HepG2 (cell line): ENCODE data around the gene EVPLL. TPM values are rescaled to one million over a fixed set of nuclear protein-coding genes. Genes with fewer than 3 reads are reported as not detected.

Experiments used
- ATAC-seq: fragments of 200-7000 bp; cut with Tn5 transposase; 3 replicates; pipeline ENCODE4 v1.9.1; 2020; ENCODE audit warnings: mild to moderate bottlenecking, moderate library complexity
- BruUV-seq: library from RNA; stranded (reverse); fragments of 400-500 nt; replicated peaks from 2 replicates; lab custom pipeline; 2021; lab: Mats Ljungman, UMichigan
- CTCF ChIA-PET: fragments of 300-600 bp; formaldehyde crosslinking; extraction: SDS; loops from one replicate; lab custom pipeline; 2021; ENCODE audit warnings: low total read pairs, inconsistent platforms, low intra/inter-chr PET ratio; lab: Yijun Ruan, JAX
- POLR2A ChIA-PET: fragments of 350-600 bp; sonication (Branson Sonifier 250); formaldehyde crosslinking; loops from one replicate; lab custom pipeline; 2020; ENCODE audit warnings: antibody characterized with exemption, inconsistent platforms; lab: Yijun Ruan, JAX
- DNase-seq: peaks from one replicate; pipeline ENCODE4 v3.0.0-alpha.2; 2015; ENCODE audit warnings: low spot score
- FAIRE-seq: peaks from 3 replicates; lab custom pipeline; 2011; peaks lifted over from hg19 to GRCh38; lab: Jason Lieb, UNC
- H2AFZ ChIP-seq: one replicate; pipeline ENCODE4 v1.6.1; 2011; ENCODE audit warnings: low read length, inconsistent platforms
- H3K27ac ChIP-seq: fragments of 300-600 bp; 3 replicates; pipeline ENCODE4 v1.8.0; 2011; ENCODE audit warnings: mixed run types, mild to moderate bottlenecking, mixed read lengths, low read length, inconsistent platforms; ENCODE audit not compliant: insufficient read depth; ENCODE audit errors: extremely low read length
- H3K27me3 ChIP-seq, 2 experiments: fragments of 200-600 bp in 1 of 2; 2 replicates in 1 of 2; 3 replicates in 1 of 2; pipeline versions ENCODE4 v1.6.0 to v1.8.0; 2011; ENCODE audit warnings: low read length in 2 of 2, mild to moderate bottlenecking in 2 of 2, moderate library complexity in 2 of 2, inconsistent platforms in 1 of 2; ENCODE audit not compliant: insufficient read depth in 2 of 2, control insufficient read depth in 1 of 2
- H3K36me3 ChIP-seq, 2 experiments: fragments of 200-600 bp in 1 of 2; replicated peaks in 1 of 2; 2 replicates in 1 of 2; 3 replicates in 1 of 2; pipeline versions ENCODE4 v1.5.1 to v1.8.0; 2011; ENCODE audit warnings: low read length in 2 of 2, inconsistent platforms in 1 of 2; ENCODE audit not compliant: insufficient read depth in 2 of 2, control insufficient read depth in 1 of 2
- H3K4me1 ChIP-seq: 2 replicates; pipeline ENCODE4 v1.5.1; 2012; ENCODE audit warnings: low read length, inconsistent platforms; ENCODE audit not compliant: insufficient read depth
- H3K4me2 ChIP-seq: 2 replicates; pipeline ENCODE4 v1.6.0; 2011; ENCODE audit warnings: low read depth, low read length, inconsistent platforms
- H3K4me3 ChIP-seq, 3 experiments: fragments of 200-600 bp in 1 of 3; sonication (generic), shearing (Covaris generic) in 1 of 3; replicated peaks in 1 of 3; 2 replicates each; pipeline ENCODE4 v1.5.1; 2011 to 2016; ENCODE audit warnings: low read length in 3 of 3, inconsistent platforms in 2 of 3, low read depth in 2 of 3, mild to moderate bottlenecking in 2 of 3, control low read depth in 1 of 3, mixed read lengths in 1 of 3; ENCODE audit not compliant: insufficient read depth in 1 of 3
- H3K79me2 ChIP-seq: one replicate; pipeline ENCODE4 v1.6.1; 2011; ENCODE audit warnings: low read length, inconsistent platforms; ENCODE audit not compliant: insufficient read depth
- H3K9ac ChIP-seq: 2 replicates; pipeline ENCODE4 v1.6.0; 2011; ENCODE audit warnings: mild to moderate bottlenecking, low read depth, low read length, inconsistent platforms; ENCODE audit not compliant: insufficient read depth
- H3K9me3 ChIP-seq: 2 replicates; pipeline ENCODE4 v1.5.1; 2012; ENCODE audit warnings: mild to moderate bottlenecking, low read length
- H4K20me1 ChIP-seq: 2 replicates; pipeline ENCODE4 v1.6.0; 2011; ENCODE audit warnings: inconsistent platforms, mild to moderate bottlenecking, low read length, moderate library complexity; ENCODE audit not compliant: insufficient read depth
- ATM ChIP-seq: fragments of 450-650 bp; IDR thresholded peaks from 2 replicates; pipeline ENCODE4 v1.7.1; 2017; ENCODE audit warnings: mild to moderate bottlenecking, borderline replicate concordance
- GFI1 ChIP-seq: sonication (generic); formaldehyde crosslinking; IDR thresholded peaks from 2 replicates; pipeline ENCODE4 v1.5.0; 2020; ENCODE audit warnings: missing genetic modification reagents, mild to moderate bottlenecking, borderline replicate concordance
- HMGXB4 ChIP-seq, 2 experiments: sonication (generic) in 1 of 2; formaldehyde crosslinking in 1 of 2; IDR thresholded peaks; 2 replicates each; pipeline versions ENCODE4 v1.4.0 to v1.6.1; 2018 to 2020; ENCODE audit warnings: missing genetic modification reagents in 2 of 2, borderline replicate concordance in 1 of 2, low read depth in 1 of 2, mild to moderate bottlenecking in 1 of 2, missing biosample characterization in 1 of 2
- ZBTB10 ChIP-seq: sonication (generic); formaldehyde crosslinking; IDR thresholded peaks from 2 replicates; pipeline ENCODE4 v1.4.0; 2020; ENCODE audit warnings: missing genetic modification reagents, borderline replicate concordance
- ZBTB3 ChIP-seq: sonication (generic); formaldehyde crosslinking; IDR thresholded peaks from 2 replicates; pipeline ENCODE4 v1.4.0; 2020; ENCODE audit warnings: low read depth, mild to moderate bottlenecking, moderate library complexity, missing genetic modification reagents, borderline replicate concordance
- WGBS: methylation state at CpG from one replicate; pipeline ENCODE4 v1.1.6; 2017; ENCODE audit warnings: low lambda C conversion rate; 5-methylcytosine and 5-hydroxymethylcytosine counted together
- in situ Hi-C: cut with HindIII; loops from 2 replicates; pipeline ENCODE4 v1.10.0; 2017; ENCODE audit warnings: low pct_unique_long_range_greater_than_20kb; ENCODE audit not compliant: extremely low pct_ligation_motif_present
- intact Hi-C: fragments of 100-400 bp; cut with micrococcal nuclease; formaldehyde crosslinking; loops from one replicate; pipeline ENCODE4 v1.10.0; 2022; ENCODE audit not compliant: unreplicated experiment
- polyA plus RNA-seq, 8 experiments: library from polyadenylated mRNA; depleted of rRNA in 3 of 8; stranded (reverse) in 7 of 8; unstranded in 1 of 8; fragments of >200 nt; fragmentation: Illumina TruSeq in 4 of 8; extraction: Trizol in 4 of 8; gene quantifications; 2 replicates each; pipeline versions ENCODE4 v1.2.1 to v1.2.3, GENCODE V29; 2011 to 2016; ENCODE audit warnings: low read depth in 4 of 8, missing spikeins in 1 of 8, mixed read lengths in 1 of 8; ENCODE audit not compliant: insufficient read depth in 1 of 8
- total RNA-seq, 5 experiments: library from RNA; depleted of rRNA; stranded (reverse); fragments of >200 nt; fragmentation: Illumina TruSeq; extraction: Trizol; gene quantifications; 2 replicates each; pipeline ENCODE4 v1.2.3, GENCODE V29; 2016; ENCODE audit warnings: low read depth in 1 of 5

EVPLL gene
- total and polyA plus RNA-seq, 2 of the 13 experiments (the other 11 are each of a cell fraction or from before 2014, with no cell fraction given): 0.07 TPM; not detected in 1

GRCh38 chr17:18360518-18360917, 17.1 kb upstream of the EVPLL start:
- no peaks in the 10 kb centered on the region for H4K20me1 ChIP-seq
- in situ Hi-C loops: no loop called here
- peak; percentile 43; the same call in 1 of the 2 replicates for TF ChIP-seq ZBTB10 (CRISPR knock-in tag)
- no peak for TF ChIP-seq ATM
- 0 out of 2 replicates have a peak, but pooled peaks have one; percentile 60 for TF ChIP-seq GFI1
- TF ChIP-seq ZBTB3: no peak
- TF ChIP-seq HMGXB4 (CRISPR knock-in tag; IDR thresholded peaks at IDR 0.05; ENCODE audit: borderline replicate concordance in 1 of 2, low read depth in 1 of 2): no peak
- no peaks in the 10 kb centered on the region for H3K9me3 ChIP-seq
- no TSS peak for BruUV-seq
- DNase-seq (no peak), FAIRE-seq (no peak), ATAC-seq (no peak)
- peaks cover 15% of the 10 kb centered on the region for H3K79me2 ChIP-seq
- H3K27ac ChIP-seq: no peak overlapping the region
- ChIA-PET POLR2A (no interaction called here), CTCF (no interaction called here)
- H3K27me3 ChIP-seq: no peaks in the 10 kb centered on the region; a peak in 1 of 5 replicates
- WGBS: 98% methylated on average over 8 of the region's 8 CpGs
- intact Hi-C loops: loop anchor here (10.0 kb wide), 1 partner anchor 46 kb away; the partner anchor contains the start of genes SMCR8 and TOP3A
- H3K36me3 ChIP-seq: 0 out of 5 replicates have a peak, but pooled peaks cover 0 to 5% of the 10 kb centered on the region in 2 experiments
- no peak overlapping the region for H3K4me3 ChIP-seq
- H3K4me1 ChIP-seq: peaks cover 34% of the 10 kb centered on the region
- no peak overlapping the region for H3K4me2 ChIP-seq
- no peak overlapping the region for H3K9ac ChIP-seq
- H2AFZ ChIP-seq: no peak overlapping the region
